Fibroblast of lung (primary cell): ENCODE measurements around the gene OR51L1. TPM values are rescaled to one million over a fixed set of nuclear protein-coding genes. Genes with fewer than 3 reads are reported as not detected.
"Not testable (repeated sequence)": the region's sequence is repeated elsewhere in the genome, so short reads cannot be mapped to it uniquely, and the experiment has no call there.

Source experiments
- DNase-seq, 2 donors: peaks; one replicate each; pipeline versions ENCODE4 v3.0.0 to v3.0.0-alpha.2; 2010; ENCODE audit warnings: low read depth in 2 of 2
- H2AFZ ChIP-seq: 2 replicates; pipeline ENCODE4 v1.5.1; 2012; ENCODE audit warnings: low read length, control low read depth, inconsistent platforms
- H3K27ac ChIP-seq: 2 replicates; pipeline ENCODE4 v1.5.1; 2011; ENCODE audit warnings: low read length, control low read depth; ENCODE audit not compliant: insufficient read depth
- H3K27me3 ChIP-seq: 2 replicates; pipeline ENCODE4 v1.5.1; 2011; ENCODE audit warnings: mild to moderate bottlenecking, low read length; ENCODE audit not compliant: control insufficient read depth, insufficient read depth
- H3K36me3 ChIP-seq: 2 replicates; pipeline ENCODE4 v1.5.1; 2011; ENCODE audit warnings: low read length; ENCODE audit not compliant: control insufficient read depth, insufficient read depth
- H3K4me1 ChIP-seq: 2 replicates; pipeline ENCODE4 v1.5.1; 2011; ENCODE audit warnings: low read length; ENCODE audit not compliant: control insufficient read depth, insufficient read depth; ENCODE audit errors: extremely low read depth
- H3K4me2 ChIP-seq: 2 replicates; pipeline ENCODE4 v1.5.1; 2011; ENCODE audit warnings: low read length, control low read depth; ENCODE audit not compliant: insufficient read depth; ENCODE audit errors: extremely low read depth
- H3K4me3 ChIP-seq, 4 experiments: fragments of 200-600 bp in 1 of 4; sonication (generic) in 1 of 4; replicated peaks in 1 of 4; 2 replicates each; pipeline ENCODE4 v1.5.1; 2011 to 2016; ENCODE audit warnings: low read length in 4 of 4, low read depth in 3 of 4, mild to moderate bottlenecking in 3 of 4, control low read depth in 2 of 4, inconsistent platforms in 1 of 4, mixed read lengths in 1 of 4; ENCODE audit not compliant: insufficient read depth in 1 of 4; ENCODE audit errors: control extremely low read depth in 1 of 4
- H3K79me2 ChIP-seq: 2 replicates; pipeline ENCODE4 v1.5.1; 2012; ENCODE audit warnings: mild to moderate bottlenecking, low read length, inconsistent platforms; ENCODE audit not compliant: control insufficient read depth, insufficient read depth
- H3K9ac ChIP-seq: 2 replicates; pipeline ENCODE4 v1.5.1; 2011; ENCODE audit warnings: mild to moderate bottlenecking, low read length, control low read depth; ENCODE audit not compliant: insufficient read depth
- H3K9me3 ChIP-seq: 2 replicates; pipeline ENCODE4 v1.5.1; 2012; ENCODE audit warnings: low read depth, low read length; ENCODE audit not compliant: control insufficient read depth, insufficient read depth
- H4K20me1 ChIP-seq: 2 replicates; pipeline ENCODE4 v1.5.1; 2011; ENCODE audit warnings: low read length; ENCODE audit not compliant: control insufficient read depth, insufficient read depth; ENCODE audit errors: extremely low read depth
- EZH2 ChIP-seq: IDR thresholded peaks from 2 replicates; pipeline ENCODE4 v1.5.1; 2012; ENCODE audit warnings: low read length, control low read depth, mild to moderate bottlenecking; ENCODE audit errors: missing control alignments
- polyA minus RNA-seq: library from RNA; depleted of rRNA, polyadenylated mRNA; stranded (reverse); fragments of >200 nt; gene quantifications from 2 replicates; pipeline ENCODE4 v1.2.3, GENCODE V29; 2011; ENCODE audit warnings: low replicate concordance
- polyA plus RNA-seq, 2 donors: library from polyadenylated mRNA; depleted of rRNA in 1 of 2; stranded (reverse) in 1 of 2; unstranded in 1 of 2; fragments of >200 nt; gene quantifications; 2 replicates each; pipeline ENCODE4 v1.2.1, GENCODE V29; 2011 to 2012; ENCODE audit warnings: missing spikeins in 1 of 2
- total RNA-seq: library from RNA; depleted of rRNA; stranded (reverse); fragments of >200 nt; gene quantifications from 2 replicates; pipeline ENCODE4 v1.2.1, GENCODE V29; 2014
- TF ChIP-seq, protein P1 (sequence below), 2 donors: IDR thresholded peaks in 1 of 2; conservative IDR thresholded peaks in 1 of 2; 1 replicate in 1 of 2; 2 replicates in 1 of 2; pipeline ENCODE4 v1.5.1; 2011 to 2012; ENCODE audit warnings: low read length in 2 of 2, control low read depth in 1 of 2, inconsistent platforms in 1 of 2, low read depth in 1 of 2, mild to moderate bottlenecking in 1 of 2

The OR51L1 gene, protein sequence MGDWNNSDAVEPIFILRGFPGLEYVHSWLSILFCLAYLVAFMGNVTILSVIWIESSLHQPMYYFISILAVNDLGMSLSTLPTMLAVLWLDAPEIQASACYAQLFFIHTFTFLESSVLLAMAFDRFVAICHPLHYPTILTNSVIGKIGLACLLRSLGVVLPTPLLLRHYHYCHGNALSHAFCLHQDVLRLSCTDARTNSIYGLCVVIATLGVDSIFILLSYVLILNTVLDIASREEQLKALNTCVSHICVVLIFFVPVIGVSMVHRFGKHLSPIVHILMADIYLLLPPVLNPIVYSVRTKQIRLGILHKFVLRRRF
- total RNA-seq (not detected in 2 replicates), polyA plus RNA-seq (not detected in 2 replicates), polyA minus RNA-seq (not detected in 2 replicates)
- not detected in 2 replicates for polyA plus RNA-seq (2012)

DNA sequence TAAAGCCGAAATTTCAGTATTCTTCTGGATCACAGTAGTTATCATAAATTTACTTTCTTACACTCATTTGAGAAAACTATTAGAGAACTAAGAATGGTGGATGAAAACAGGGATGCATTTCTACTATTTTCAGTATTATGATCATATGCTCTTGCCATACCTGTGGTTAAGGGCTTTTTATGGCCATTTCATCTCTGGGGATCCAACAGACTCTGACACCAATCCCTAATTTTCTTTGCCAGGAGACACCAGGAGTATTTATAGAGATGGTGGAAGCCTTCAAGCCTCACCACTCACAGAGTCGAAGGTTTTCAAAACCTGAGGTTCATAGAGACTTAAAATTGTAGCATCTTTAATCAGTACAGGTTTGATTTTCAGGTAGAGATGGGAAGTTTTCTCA is at the start of gene OR51L1:
OR51L1 (plus strand) TSS at position 301 of the 400 bp plus-strand sequence. CDS start 4,132 bp downstream, outside the sequence.
- H3K4me2 ChIP-seq: no peak within 1 kb of the TSS
- H3K27me3 ChIP-seq: no peaks in the 10 kb centered on the region
- H3K27ac ChIP-seq: no peak within 1 kb of the TSS
- TF ChIP-seq EZH2: no peak
- TF ChIP-seq, protein P1, sequence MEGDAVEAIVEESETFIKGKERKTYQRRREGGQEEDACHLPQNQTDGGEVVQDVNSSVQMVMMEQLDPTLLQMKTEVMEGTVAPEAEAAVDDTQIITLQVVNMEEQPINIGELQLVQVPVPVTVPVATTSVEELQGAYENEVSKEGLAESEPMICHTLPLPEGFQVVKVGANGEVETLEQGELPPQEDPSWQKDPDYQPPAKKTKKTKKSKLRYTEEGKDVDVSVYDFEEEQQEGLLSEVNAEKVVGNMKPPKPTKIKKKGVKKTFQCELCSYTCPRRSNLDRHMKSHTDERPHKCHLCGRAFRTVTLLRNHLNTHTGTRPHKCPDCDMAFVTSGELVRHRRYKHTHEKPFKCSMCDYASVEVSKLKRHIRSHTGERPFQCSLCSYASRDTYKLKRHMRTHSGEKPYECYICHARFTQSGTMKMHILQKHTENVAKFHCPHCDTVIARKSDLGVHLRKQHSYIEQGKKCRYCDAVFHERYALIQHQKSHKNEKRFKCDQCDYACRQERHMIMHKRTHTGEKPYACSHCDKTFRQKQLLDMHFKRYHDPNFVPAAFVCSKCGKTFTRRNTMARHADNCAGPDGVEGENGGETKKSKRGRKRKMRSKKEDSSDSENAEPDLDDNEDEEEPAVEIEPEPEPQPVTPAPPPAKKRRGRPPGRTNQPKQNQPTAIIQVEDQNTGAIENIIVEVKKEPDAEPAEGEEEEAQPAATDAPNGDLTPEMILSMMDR (conservative IDR thresholded peaks at IDR 0.05 in 1 of 2, IDR thresholded peaks at IDR 0.05 in 1 of 2; ENCODE audit: low read depth in 1 of 2, low read length in 2 of 2): no peak
- H3K4me1 ChIP-seq: no peaks in the 10 kb centered on the region
- no peaks in the 10 kb centered on the region for H3K9me3 ChIP-seq
- H3K36me3 ChIP-seq: no peaks in the 10 kb centered on the region
- H3K79me2 ChIP-seq: no peaks in the 10 kb centered on the region
- H2AFZ ChIP-seq: no peak within 1 kb of the TSS
- H4K20me1 ChIP-seq: no peaks in the 10 kb centered on the region
- DNase-seq: no peak
- no peak within 1 kb of the TSS for H3K4me3 ChIP-seq
- no peak within 1 kb of the TSS for H3K9ac ChIP-seq

DNA sequence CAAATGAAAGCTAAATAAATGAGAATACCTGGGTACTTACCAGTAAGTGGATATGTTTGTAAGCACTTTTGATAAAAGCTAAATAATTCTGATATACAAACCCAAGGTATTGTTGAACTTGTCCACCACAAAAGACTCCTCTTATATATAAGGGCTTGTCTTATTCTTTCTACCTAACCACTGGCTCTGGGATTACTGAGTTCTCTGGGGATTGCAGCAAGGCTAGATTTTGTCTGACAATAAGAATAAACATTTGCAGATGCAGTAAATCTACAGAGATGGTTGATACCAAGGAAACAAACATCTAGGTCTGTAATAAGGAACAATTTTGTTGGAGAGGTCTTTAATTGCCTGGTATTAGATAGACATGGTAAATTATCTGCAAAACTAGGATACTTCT is 47.1 kb upstream of the OR51L1 start, which contains the start of gene OR51A4:
OR51A4 (minus strand) TSS at position 101 of the 400 bp plus-strand sequence. CDS start 505 bp downstream, outside the sequence.
- no peak within 1 kb of the TSS for H2AFZ ChIP-seq
- no peaks in the 10 kb centered on the region for H3K27me3 ChIP-seq
- no peak within 1 kb of the TSS for H3K9ac ChIP-seq
- H4K20me1 ChIP-seq: no peaks in the 10 kb centered on the region
- no peak within 1 kb of the TSS for H3K4me2 ChIP-seq
- TF ChIP-seq, protein P1 (conservative IDR thresholded peaks at IDR 0.05 in 1 of 2, IDR thresholded peaks at IDR 0.05 in 1 of 2; ENCODE audit: low read depth in 1 of 2, low read length in 2 of 2): no peak
- no peak for TF ChIP-seq EZH2
- H3K79me2 ChIP-seq: no peaks in the 10 kb centered on the region
- H3K36me3 ChIP-seq: no peaks in the 10 kb centered on the region
- no peaks in the 10 kb centered on the region for H3K4me1 ChIP-seq
- DNase-seq: no peak
- H3K9me3 ChIP-seq: no peaks in the 10 kb centered on the region
- H3K27ac ChIP-seq: no peak within 1 kb of the TSS
- H3K4me3 ChIP-seq: no peak within 1 kb of the TSS

DNA sequence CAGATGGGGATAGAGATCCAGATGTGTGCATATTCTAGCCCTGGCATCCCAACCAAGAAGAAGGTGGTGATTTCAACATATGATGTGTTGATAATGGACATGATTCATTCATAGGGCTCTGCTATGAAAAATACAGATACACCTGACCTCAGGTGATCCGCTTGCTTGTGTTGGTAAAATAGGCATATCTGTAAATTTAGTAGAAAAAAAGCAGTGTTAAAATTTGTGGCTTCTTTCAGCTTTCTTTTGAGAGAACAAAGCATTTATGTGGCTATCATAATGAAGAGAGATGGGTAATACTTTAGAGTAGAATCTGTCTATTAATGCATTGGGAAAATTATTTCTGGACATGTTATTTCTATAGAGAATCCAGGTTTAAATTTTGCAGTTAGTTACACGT is 39.0 kb upstream of the OR51L1 start, which contains the start of gene OR51A2:
OR51A2 (minus strand) TSS at position 101 of the 400 bp plus-strand sequence; CDS start at position 101, 0 bp downstream.
- H3K36me3 ChIP-seq, H4K20me1 ChIP-seq, H3K27ac ChIP-seq, H3K27me3 ChIP-seq, H3K4me3 ChIP-seq, H3K9me3 ChIP-seq, H3K79me2 ChIP-seq, H3K9ac ChIP-seq, H2AFZ ChIP-seq, H3K4me2 ChIP-seq, H3K4me1 ChIP-seq, DNase-seq: not testable (repeated sequence)
